GM19193 (cell line): ENCODE results near the gene POMT2.

ENCODE experiments used
- POLR2A ChIP-seq: IDR thresholded peaks from 4 replicates; pipeline ENCODE4 v1.6.1; 2011; ENCODE audit not compliant: insufficient read depth, insufficient read length; ENCODE audit errors: extremely low read depth

The POMT2 gene

GRCh38 chr14:77320238-77320935 lies at the start of gene POMT2:
TSS of gene POMT2 (minus strand) at chr14:77320883. CDS start at chr14:77320681, 202 bp downstream.
- TF ChIP-seq POLR2A = peak; percentile 9

- TF ChIP-seq POLR2A = no peak
Observed at GRCh38 chr14:77369285-77369684, 48.6 kb upstream of the POMT2 start.

- TF ChIP-seq POLR2A = no peak
Observed at GRCh38 chr14:77364146-77364545, 43.5 kb upstream of the POMT2 start.

GRCh38 chr14:77359626-77360025 lies 38.9 kb upstream of the POMT2 start:
- TF ChIP-seq POLR2A = no peak

GRCh38 chr14:77356899-77357298 lies 36.2 kb upstream of the POMT2 start:
- no peak for TF ChIP-seq POLR2A

GRCh38 chr14:77355811-77356210 lies 35.1 kb upstream of the POMT2 start:
- TF ChIP-seq POLR2A = no peak

GRCh38 chr14:77353469-77354141 lies 32.9 kb upstream of the POMT2 start:
- no peak for TF ChIP-seq POLR2A

GRCh38 chr14:77347751-77348150 lies 27.1 kb upstream of the POMT2 start:
- no peak for TF ChIP-seq POLR2A

GRCh38 chr14:77346495-77346894 lies 25.8 kb upstream of the POMT2 start:
- TF ChIP-seq POLR2A = no peak

GRCh38 chr14:77344377-77344996 lies 23.8 kb upstream of the POMT2 start:
- TF ChIP-seq POLR2A = no peak

- no peak for TF ChIP-seq POLR2A
Observed at GRCh38 chr14:77343662-77344061, 23.0 kb upstream of the POMT2 start.

GRCh38 chr14:77342726-77343397 lies 22.2 kb upstream of the POMT2 start:
- no peak for TF ChIP-seq POLR2A

GRCh38 chr14:77340389-77340788 lies 19.7 kb upstream of the POMT2 start:
- no peak for TF ChIP-seq POLR2A

GRCh38 chr14:77339407-77339806 lies 18.7 kb upstream of the POMT2 start:
- TF ChIP-seq POLR2A = no peak

GRCh38 chr14:77338302-77338701 lies 17.6 kb upstream of the POMT2 start:
- no peak for TF ChIP-seq POLR2A

GRCh38 chr14:77337880-77338279 lies 17.2 kb upstream of the POMT2 start:
- no peak for TF ChIP-seq POLR2A

GRCh38 chr14:77335576-77335975 lies 14.9 kb upstream of the POMT2 start:
- TF ChIP-seq POLR2A = no peak
